Esophagus muscularis mucosa (tissue), 4 donors: ENCODE data around the gene TMEM260. TPM values are rescaled to one million over a fixed set of nuclear protein-coding genes. Genes with fewer than 3 reads are reported as not detected.

Source experiments
- DNase-seq: peaks from one replicate; pipeline ENCODE4 v3.0.0-alpha.2; 2017; ENCODE audit errors: extremely low spot score
- H3K27ac ChIP-seq, 4 donors: fragments of 200-600 bp; sonication (generic); replicated peaks in 1 of 4; 1 replicate in 3 of 4; 2 replicates in 1 of 4; pipeline ENCODE4 v1.5.1; 2016 to 2019; ENCODE audit warnings: mild to moderate bottlenecking in 1 of 4
- H3K27me3 ChIP-seq, 4 donors: fragments of 200-600 bp; sonication (generic); one replicate each; pipeline versions ENCODE4 v1.5.1 to v1.6.0; 2016 to 2019
- H3K36me3 ChIP-seq, 4 donors: fragments of 200-600 bp; sonication (generic); one replicate each; pipeline ENCODE4 v1.5.1; 2016 to 2019
- H3K4me1 ChIP-seq, 4 donors: fragments of 200-600 bp; sonication (generic); one replicate each; pipeline ENCODE4 v1.5.1; 2016 to 2019
- H3K4me3 ChIP-seq, 4 donors: fragments of 200-600 bp; sonication (generic); 1 replicate in 2 of 4; 2 replicates in 2 of 4; pipeline ENCODE4 v1.5.1; 2016 to 2019; ENCODE audit warnings: mild to moderate bottlenecking in 4 of 4, moderate library complexity in 1 of 4
- H3K9me3 ChIP-seq, 4 donors: fragments of 200-600 bp; sonication (generic); 1 replicate in 3 of 4; 2 replicates in 1 of 4; pipeline ENCODE4 v1.5.1; 2016 to 2019
- CTCF ChIP-seq, 3 experiments: fragments of 200-600 bp in 2 of 3; fragments of 450-650 bp in 1 of 3; sonication (generic) in 2 of 3; IDR thresholded peaks; one replicate each; pipeline ENCODE4 v1.5.1; 2017 to 2019; ENCODE audit warnings: antibody characterized with exemption in 3 of 3, mild to moderate bottlenecking in 2 of 3, moderate library complexity in 1 of 3
- EP300 ChIP-seq: sonication (generic); formaldehyde crosslinking; IDR thresholded peaks from one replicate; pipeline ENCODE4 v1.6.1; 2017; ENCODE audit warnings: antibody characterized with exemption
- POLR2A ChIP-seq: fragments of 450-650 bp; IDR thresholded peaks from one replicate; pipeline ENCODE4 v1.6.1; 2017; ENCODE audit warnings: antibody characterized with exemption, moderate library complexity, mild to moderate bottlenecking, low read depth
- POLR2AphosphoS5 ChIP-seq, 2 donors: sonication (generic); formaldehyde crosslinking; IDR thresholded peaks; one replicate each; pipeline ENCODE4 v1.6.1; 2017; ENCODE audit warnings: antibody characterized with exemption in 2 of 2
- WGBS: methylation state at CpG from one replicate; pipeline ENCODE4 v1.1.5; 2018; 5-methylcytosine and 5-hydroxymethylcytosine counted together
- intact Hi-C: fragments of 100-400 bp; cut with DNase I; formaldehyde crosslinking; loops from one replicate; pipeline ENCODE4 v1.15.1; 2023
- total RNA-seq, 4 donors: library from RNA; depleted of rRNA; stranded (reverse); fragments of >200 nt; gene quantifications; one replicate each; pipeline versions ENCODE4 v1.1.0 to v1.2.1, GENCODE V29; 2016

The TMEM260 gene
- total RNA-seq, 4 donors from 2014 or later = 5.8 to 15.5 (median 11.7) TPM

- no peak overlapping the region for H3K27ac ChIP-seq
- no peaks in the 10 kb centered on the region for H3K9me3 ChIP-seq
- intact Hi-C loops = no loop called here
- H3K4me1 ChIP-seq = peaks cover under 1 to 16% (median 8%) of the 10 kb centered on the region in 4 donors
- DNase-seq = no peak
- peaks cover 0 to 47% (median 10%) of the 10 kb centered on the region in 4 donors for H3K36me3 ChIP-seq
- no peak overlapping the region for H3K4me3 ChIP-seq
- H3K27me3 ChIP-seq = no peaks in the 10 kb centered on the region
- WGBS = 79% methylated on average over 1 of the region's 1 CpG
- no peak for TF ChIP-seq CTCF (IDR thresholded peaks at IDR 0.05)
- no peak for TF ChIP-seq EP300
- TF ChIP-seq POLR2A = no peak
- TF ChIP-seq POLR2AphosphoS5 (IDR thresholded peaks at IDR 0.05) = no peak
Observed at GRCh38 chr14:56587701-56588100, 8.1 kb downstream of the TMEM260 start.

GRCh38 chr14:56590535-56590960 is 10.9 kb downstream of the TMEM260 start:
- no peak for TF ChIP-seq POLR2AphosphoS5 (IDR thresholded peaks at IDR 0.05)
- no peak for TF ChIP-seq EP300
- no peak for TF ChIP-seq POLR2A
- no peak for TF ChIP-seq CTCF (IDR thresholded peaks at IDR 0.05)
- peaks cover 0 to 59% (median 16%) of the 10 kb centered on the region in 4 donors for H3K36me3 ChIP-seq

GRCh38 chr14:56592746-56593544 is 13.3 kb downstream of the TMEM260 start:
- DNase-seq = no peak
- WGBS = 67% methylated on average over 5 of the region's 5 CpGs
- H3K36me3 ChIP-seq = peaks cover 0 to 43% (median 7%) of the 10 kb centered on the region in 4 donors

More at GRCh38 chr14:56590535-56590960, 10.9 kb downstream of the TMEM260 start:
- no peaks in the 10 kb centered on the region for H3K27me3 ChIP-seq
- no peak overlapping the region for H3K27ac ChIP-seq
- H3K4me1 ChIP-seq = no peaks in the 10 kb centered on the region
- H3K9me3 ChIP-seq = no peaks in the 10 kb centered on the region
- H3K4me3 ChIP-seq = no peak overlapping the region
- intact Hi-C loops = no loop called here
- 86% methylated on average over 5 of the region's 5 CpGs for WGBS
- DNase-seq = no peak

GRCh38 chr14:56594428-56594827 is 14.8 kb downstream of the TMEM260 start:
- no peak overlapping the region for H3K4me3 ChIP-seq
- DNase-seq = no peak
- H3K9me3 ChIP-seq = no peaks in the 10 kb centered on the region
- TF ChIP-seq POLR2A (no peak), CTCF (IDR thresholded peaks at IDR 0.05) (no peak), EP300 (no peak), POLR2AphosphoS5 (IDR thresholded peaks at IDR 0.05) (no peak)
- H3K4me1 ChIP-seq = no peaks in the 10 kb centered on the region
- intact Hi-C loops = no loop called here
- H3K27ac ChIP-seq = no peak overlapping the region
- H3K36me3 ChIP-seq = peaks cover 0 to 45% (median 12%) of the 10 kb centered on the region in 4 donors
- WGBS = 83% methylated on average over 1 of the region's 1 CpG
- no peaks in the 10 kb centered on the region for H3K27me3 ChIP-seq

More at GRCh38 chr14:56592746-56593544, 13.3 kb downstream of the TMEM260 start:
- intact Hi-C loops = no loop called here
- Histone ChIP-seq H3K4me1 (no peaks in the 10 kb centered on the region), H3K9me3 (no peaks in the 10 kb centered on the region), H3K27me3 (no peaks in the 10 kb centered on the region), H3K27ac (no peak overlapping the region), H3K4me3 (no peak overlapping the region)
- TF ChIP-seq EP300 (no peak), POLR2AphosphoS5 (IDR thresholded peaks at IDR 0.05) (no peak), CTCF (IDR thresholded peaks at IDR 0.05) (no peak), POLR2A (no peak)
